IgD-negative memory B cell (primary cell): ENCODE results near the gene DCAF10. TPM values are rescaled to one million over a fixed set of nuclear protein-coding genes. Genes with fewer than 3 reads are reported as not detected.
"Not testable (repeated sequence)": the region's sequence is repeated elsewhere in the genome, so short reads cannot be mapped to it uniquely, and the experiment has no call there.

Source experiments
- H3K27ac Mint-ChIP-seq, 3 donors: one replicate each; pipeline ENCODE4 v1.8.0; 2020 to 2022; ENCODE audit warnings: mild to moderate bottlenecking in 3 of 3, mixed read lengths in 3 of 3, moderate library complexity in 1 of 3
- H3K27me3 Mint-ChIP-seq: one replicate; pipeline ENCODE4 v1.8.0; 2021; ENCODE audit warnings: mixed read lengths
- H3K36me3 Mint-ChIP-seq: one replicate; pipeline ENCODE4 v1.8.0; 2020; ENCODE audit warnings: mild to moderate bottlenecking, mixed read lengths
- H3K4me1 Mint-ChIP-seq, 3 donors: one replicate each; pipeline ENCODE4 v1.8.0; 2020 to 2022; ENCODE audit warnings: mixed read lengths in 3 of 3, mild to moderate bottlenecking in 1 of 3
- H3K4me3 Mint-ChIP-seq, 4 donors: one replicate each; pipeline ENCODE4 v1.8.0; 2020 to 2022; ENCODE audit warnings: mild to moderate bottlenecking in 4 of 4, mixed read lengths in 4 of 4, moderate library complexity in 3 of 4
- H3K9me3 Mint-ChIP-seq, 3 donors: one replicate each; pipeline ENCODE4 v1.8.0; 2020 to 2021; ENCODE audit warnings: mixed read lengths in 3 of 3, mild to moderate bottlenecking in 1 of 3
- polyA plus RNA-seq: library from polyadenylated mRNA; unstranded; fragments of 300-500 nt; fragmentation: Illumina TruSeq; gene quantifications from one replicate; pipeline ENCODE4 v1.2.3, GENCODE V29; 2021

Gene DCAF10
- polyA plus RNA-seq, 1 donor from 2014 or later, result 29.3 TPM

GRCh38 chr9:37870799-37871176 is 70.2 kb downstream of the DCAF10 start:
- Mint-ChIP-seq H3K27me3 (no peaks in the 10 kb centered on the region), H3K9me3 (no peaks in the 10 kb centered on the region), H3K27ac (no peak overlapping the region), H3K4me1 (no peaks in the 10 kb centered on the region), H3K36me3 (peaks cover 3% of the 10 kb centered on the region), H3K4me3 (no peak overlapping the region)

- H3K4me3 Mint-ChIP-seq, result no peak overlapping the region
- no peaks in the 10 kb centered on the region for H3K4me1 Mint-ChIP-seq
- no peaks in the 10 kb centered on the region for H3K27me3 Mint-ChIP-seq
- no peak overlapping the region for H3K27ac Mint-ChIP-seq
- peaks cover 3% of the 10 kb centered on the region for H3K36me3 Mint-ChIP-seq
- H3K9me3 Mint-ChIP-seq, result peaks cover 0 to 2% (median 0%) of the 10 kb centered on the region in 3 donors
Measured at GRCh38 chr9:37873955-37874354, 73.4 kb downstream of the DCAF10 start.

GRCh38 chr9:37876376-37876775 is 75.8 kb downstream of the DCAF10 start:
- Mint-ChIP-seq H3K36me3 (peaks cover 3% of the 10 kb centered on the region), H3K27me3 (no peaks in the 10 kb centered on the region), H3K4me1 (peaks cover 0 to 3% (median 0%) of the 10 kb centered on the region in 3 donors), H3K9me3 (peaks cover 0 to 2% (median 0%) of the 10 kb centered on the region in 3 donors), H3K27ac (no peak overlapping the region), H3K4me3 (no peak overlapping the region)

GRCh38 chr9:37880916-37881479 is 80.4 kb downstream of the DCAF10 start:
- Mint-ChIP-seq H3K27ac (no peak overlapping the region), H3K36me3 (peaks cover 4% of the 10 kb centered on the region), H3K4me3 (no peak overlapping the region), H3K27me3 (no peaks in the 10 kb centered on the region), H3K4me1 (peaks cover 0 to 5% (median 3%) of the 10 kb centered on the region in 3 donors), H3K9me3 (peaks cover 0 to 2% (median 0%) of the 10 kb centered on the region in 3 donors)

- H3K4me3 Mint-ChIP-seq, H3K36me3 Mint-ChIP-seq, H3K27me3 Mint-ChIP-seq, H3K4me1 Mint-ChIP-seq, H3K9me3 Mint-ChIP-seq, H3K27ac Mint-ChIP-seq: not testable (repeated sequence)
Measured at GRCh38 chr9:37887977-37888583, 87.5 kb downstream of the DCAF10 start.

GRCh38 chr9:37889536-37889935 is 88.9 kb downstream of the DCAF10 start:
- Mint-ChIP-seq H3K9me3 (no peaks in the 10 kb centered on the region), H3K4me3 (no peak overlapping the region), H3K36me3 (peaks cover 7% of the 10 kb centered on the region), H3K27me3 (no peaks in the 10 kb centered on the region), H3K27ac (no peak overlapping the region), H3K4me1 (peaks cover 0 to 2% (median 1%) of the 10 kb centered on the region in 3 donors)

- not testable (repeated sequence) for H3K9me3 Mint-ChIP-seq, H3K4me1 Mint-ChIP-seq, H3K27me3 Mint-ChIP-seq, H3K4me3 Mint-ChIP-seq, H3K27ac Mint-ChIP-seq
- peaks cover 14% of the 10 kb centered on the region for H3K36me3 Mint-ChIP-seq
Measured at GRCh38 chr9:37891042-37891441, 90.4 kb downstream of the DCAF10 start.

- H3K4me3 Mint-ChIP-seq, result no peak overlapping the region
- H3K4me1 Mint-ChIP-seq, result peaks cover 0 to 1% (median 0%) of the 10 kb centered on the region in 3 donors
- H3K36me3 Mint-ChIP-seq, result peaks cover 14% of the 10 kb centered on the region
- H3K27ac Mint-ChIP-seq, result no peak overlapping the region
- no peaks in the 10 kb centered on the region for H3K9me3 Mint-ChIP-seq
- no peaks in the 10 kb centered on the region for H3K27me3 Mint-ChIP-seq
Measured at GRCh38 chr9:37892063-37892462, 91.5 kb downstream of the DCAF10 start.

- Mint-ChIP-seq H3K27ac (peak overlapping the region in 1 of 3 donors; percentile 23), H3K9me3 (no peaks in the 10 kb centered on the region), H3K36me3 (peaks cover 14% of the 10 kb centered on the region), H3K27me3 (no peaks in the 10 kb centered on the region), H3K4me3 (no peak overlapping the region), H3K4me1 (peaks cover 2 to 8% (median 6%) of the 10 kb centered on the region in 3 donors)
Measured at GRCh38 chr9:37897665-37898064, 97.1 kb downstream of the DCAF10 start.

- Mint-ChIP-seq H3K4me3 (no peak overlapping the region), H3K27me3 (no peaks in the 10 kb centered on the region), H3K4me1 (peaks cover 2 to 13% (median 12%) of the 10 kb centered on the region in 3 donors), H3K9me3 (no peaks in the 10 kb centered on the region), H3K27ac (no peak overlapping the region), H3K36me3 (peaks cover 11% of the 10 kb centered on the region)
Measured at GRCh38 chr9:37899041-37899440, 98.4 kb downstream of the DCAF10 start.

GRCh38 chr9:37902131-37902530 is 101.5 kb downstream of the DCAF10 start:
- Mint-ChIP-seq H3K4me3 (peak overlapping the region in 1 of 4 donors; percentile 50), H3K27ac (peak overlapping the region in 1 of 3 donors; percentile 48), H3K36me3 (peaks cover 3% of the 10 kb centered on the region), H3K4me1 (peaks cover 2 to 22% (median 18%) of the 10 kb centered on the region in 3 donors), H3K9me3 (no peaks in the 10 kb centered on the region), H3K27me3 (no peaks in the 10 kb centered on the region)

GRCh38 chr9:37902796-37903646 is 102.4 kb downstream of the DCAF10 start:
- Mint-ChIP-seq H3K36me3 (no peaks in the 10 kb centered on the region), H3K4me1 (peaks cover 2 to 22% (median 18%) of the 10 kb centered on the region in 3 donors), H3K9me3 (no peaks in the 10 kb centered on the region), H3K27ac (peak overlapping the region; percentile 53 to 99 (median 80)), H3K4me3 (peak overlapping the region; percentile 86 to 98 (median 96)), H3K27me3 (no peaks in the 10 kb centered on the region)

GRCh38 chr9:37903647-37904444 is 103.2 kb downstream of the DCAF10 start, which contains the start of gene SLC25A51:
Gene SLC25A51 (minus strand): TSS chr9:37904127. CDS start chr9:37888550, 15,577 bp downstream.
- H3K36me3 Mint-ChIP-seq, result no peaks in the 10 kb centered on the region
- H3K9me3 Mint-ChIP-seq, result no peaks in the 10 kb centered on the region
- peaks cover 2 to 22% (median 18%) of the 10 kb centered on the region in 3 donors for H3K4me1 Mint-ChIP-seq
- peak within 1 kb of the TSS; percentile 86 to 98 (median 96) for H3K4me3 Mint-ChIP-seq
- no peaks in the 10 kb centered on the region for H3K27me3 Mint-ChIP-seq
- peak within 1 kb of the TSS; percentile 94 to 99 (median 96) for H3K27ac Mint-ChIP-seq

GRCh38 chr9:37904445-37905130 is 104.0 kb downstream of the DCAF10 start:
- H3K36me3 Mint-ChIP-seq, result no peaks in the 10 kb centered on the region
- H3K27me3 Mint-ChIP-seq, result no peaks in the 10 kb centered on the region
- peak overlapping the region; percentile 94 to 99 (median 96) for H3K27ac Mint-ChIP-seq
- H3K4me1 Mint-ChIP-seq, result peaks cover 2 to 22% (median 18%) of the 10 kb centered on the region in 3 donors
- H3K9me3 Mint-ChIP-seq, result no peaks in the 10 kb centered on the region
- H3K4me3 Mint-ChIP-seq, result peak overlapping the region; percentile 86 to 98 (median 96)
